DOHH2 (cell line): ENCODE results near the gene TNFAIP2.

ENCODE experiments used
- EZH2phosphoT487 ChIP-seq: fragments of 200-600 bp; sonication (generic); IDR thresholded peaks from 2 replicates; pipeline ENCODE4 v1.6.1; 2017; ENCODE audit warnings: borderline replicate concordance, mild to moderate bottlenecking, antibody characterized with exemption, low read length, moderate library complexity, mixed read lengths
- TF ChIP-seq, protein P1 (sequence below): fragments of 200-600 bp; sonication (generic); IDR thresholded peaks from one replicate; pipeline ENCODE4 v1.5.1; 2014; ENCODE audit warnings: antibody characterized with exemption, mild to moderate bottlenecking, low read depth, low read length; ENCODE audit not compliant: poor library complexity, severe bottlenecking

DNA sequence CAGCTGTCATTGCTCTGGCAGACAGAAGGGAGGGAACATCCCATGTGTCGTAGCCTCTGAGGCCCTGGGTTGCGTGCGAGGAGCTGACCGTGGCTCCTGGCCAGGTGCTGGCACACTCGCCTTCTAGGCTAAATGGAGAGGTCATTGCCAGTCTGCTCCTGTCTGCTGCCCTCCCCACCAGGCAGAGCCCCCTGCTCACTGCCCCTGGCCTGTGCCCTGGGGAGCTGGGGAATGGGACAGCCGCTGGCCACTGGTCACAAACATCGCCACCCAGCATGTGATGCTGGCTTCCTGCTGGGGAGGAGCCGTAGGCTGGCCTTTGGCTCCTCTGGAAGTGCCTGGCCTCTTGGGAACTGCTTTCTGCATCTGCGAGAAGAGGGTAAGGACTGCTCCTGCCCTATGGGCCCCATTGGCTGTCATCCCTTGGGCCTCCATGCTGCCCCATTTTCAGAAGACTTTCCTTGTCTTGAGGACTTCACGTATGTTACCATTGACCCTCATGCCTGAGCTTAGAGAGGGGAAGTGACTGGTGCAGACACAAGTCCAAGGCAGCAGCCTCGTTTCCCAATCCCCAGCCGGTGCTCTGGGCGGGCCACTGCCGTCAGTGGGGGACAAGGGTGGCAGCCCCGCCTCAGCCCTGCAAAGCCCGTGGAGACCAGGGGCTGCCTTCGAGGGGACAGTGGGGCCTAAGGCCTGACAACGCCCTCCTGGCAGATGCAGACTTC lies 2.0 kb upstream of the TNFAIP2 start:
- TF ChIP-seq, protein P1, sequence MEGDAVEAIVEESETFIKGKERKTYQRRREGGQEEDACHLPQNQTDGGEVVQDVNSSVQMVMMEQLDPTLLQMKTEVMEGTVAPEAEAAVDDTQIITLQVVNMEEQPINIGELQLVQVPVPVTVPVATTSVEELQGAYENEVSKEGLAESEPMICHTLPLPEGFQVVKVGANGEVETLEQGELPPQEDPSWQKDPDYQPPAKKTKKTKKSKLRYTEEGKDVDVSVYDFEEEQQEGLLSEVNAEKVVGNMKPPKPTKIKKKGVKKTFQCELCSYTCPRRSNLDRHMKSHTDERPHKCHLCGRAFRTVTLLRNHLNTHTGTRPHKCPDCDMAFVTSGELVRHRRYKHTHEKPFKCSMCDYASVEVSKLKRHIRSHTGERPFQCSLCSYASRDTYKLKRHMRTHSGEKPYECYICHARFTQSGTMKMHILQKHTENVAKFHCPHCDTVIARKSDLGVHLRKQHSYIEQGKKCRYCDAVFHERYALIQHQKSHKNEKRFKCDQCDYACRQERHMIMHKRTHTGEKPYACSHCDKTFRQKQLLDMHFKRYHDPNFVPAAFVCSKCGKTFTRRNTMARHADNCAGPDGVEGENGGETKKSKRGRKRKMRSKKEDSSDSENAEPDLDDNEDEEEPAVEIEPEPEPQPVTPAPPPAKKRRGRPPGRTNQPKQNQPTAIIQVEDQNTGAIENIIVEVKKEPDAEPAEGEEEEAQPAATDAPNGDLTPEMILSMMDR, result no peak
- TF ChIP-seq EZH2phosphoT487, result no peak
